HG02943 (cell line): ENCODE results near the gene S100A7A.
"Not testable (repeated sequence)": the region's sequence is repeated elsewhere in the genome, so short reads cannot be mapped to it uniquely, and the experiment has no call there.

ENCODE experiments used
- ATAC-seq: cut with Tn5 transposase; IDR thresholded peaks from one replicate; pipeline ENCODE4 v1.9.1; 2021; ENCODE audit warnings: mild to moderate bottlenecking, low read depth, moderate library complexity; ENCODE audit not compliant: unreplicated experiment

Gene S100A7A

GRCh38 chr1:153394391-153394790 is 21.9 kb upstream of the S100A7A start:
- ATAC-seq = no peak

- no peak for ATAC-seq
These were observed 21.1 kb upstream of the S100A7A start for GRCh38 chr1:153395136-153395685.

- ATAC-seq = no peak
These were observed 20.5 kb upstream of the S100A7A start for GRCh38 chr1:153395776-153396175.

GRCh38 chr1:153396461-153396860 is 19.9 kb upstream of the S100A7A start:
- no peak for ATAC-seq

- ATAC-seq = no peak
These were observed 19.0 kb upstream of the S100A7A start for GRCh38 chr1:153397051-153397923.

- ATAC-seq = no peak
These were observed 18.2 kb upstream of the S100A7A start for GRCh38 chr1:153397924-153398651.

- no peak for ATAC-seq
These were observed 16.8 kb upstream of the S100A7A start for GRCh38 chr1:153399401-153400055.

- no peak for ATAC-seq
These were observed 16.1 kb upstream of the S100A7A start for GRCh38 chr1:153400244-153400643.

GRCh38 chr1:153401461-153401860 is 14.9 kb upstream of the S100A7A start:
- ATAC-seq = no peak

- no peak for ATAC-seq
These were observed 14.1 kb upstream of the S100A7A start for GRCh38 chr1:153402226-153402625.

GRCh38 chr1:153403421-153404085 is 12.8 kb upstream of the S100A7A start:
- ATAC-seq = no peak

GRCh38 chr1:153404086-153404635 is 12.2 kb upstream of the S100A7A start:
- no peak for ATAC-seq

- ATAC-seq = no peak
These were observed 11.6 kb upstream of the S100A7A start for GRCh38 chr1:153404768-153405167.

- ATAC-seq = not testable (repeated sequence)
These were observed 10.3 kb upstream of the S100A7A start for GRCh38 chr1:153405825-153406599.

- ATAC-seq = not testable (repeated sequence)
These were observed 9.0 kb upstream of the S100A7A start for GRCh38 chr1:153407274-153407673.

GRCh38 chr1:153413961-153414360 is 2.4 kb upstream of the S100A7A start:
- ATAC-seq = not testable (repeated sequence)

GRCh38 chr1:153417136-153417888 is 992 bp downstream of the S100A7A start:
- ATAC-seq = no peak

GRCh38 chr1:153418758-153419435 is 2.6 kb downstream of the S100A7A start:
- ATAC-seq = not testable (repeated sequence)
